CD4-positive, alpha-beta T cell treated with Interferon alpha-2 for 1 hour (primary cell): ENCODE measurements around the gene SPCS2.
"Not testable (repeated sequence)": the region's sequence is repeated elsewhere in the genome, so short reads cannot be mapped to it uniquely, and the experiment has no call there.

Experiments
- DNase-seq, 2 donors: peaks; one replicate each; pipeline ENCODE4 v3.0.0-alpha.2; 2020 to 2022

Gene SPCS2

GRCh38 chr11:74950374-74950969 lies 1.4 kb downstream of the SPCS2 start:
- no peak for DNase-seq

- no peak for DNase-seq
Observed at GRCh38 chr11:74951226-74951625, 2.2 kb downstream of the SPCS2 start.

- DNase-seq: no peak
Observed at GRCh38 chr11:74952752-74953151, 3.7 kb downstream of the SPCS2 start.

- no peak for DNase-seq
Observed at GRCh38 chr11:74953451-74953850, 4.4 kb downstream of the SPCS2 start.

- no peak for DNase-seq
Observed at GRCh38 chr11:74954199-74954598, 5.1 kb downstream of the SPCS2 start.

GRCh38 chr11:74956397-74957015 lies 7.4 kb downstream of the SPCS2 start:
- DNase-seq: no peak

- no peak for DNase-seq
Observed at GRCh38 chr11:74957937-74958629, 9.0 kb downstream of the SPCS2 start.

GRCh38 chr11:74960128-74960527 lies 11.1 kb downstream of the SPCS2 start:
- DNase-seq: not testable (repeated sequence)

GRCh38 chr11:74966651-74967050 lies 17.6 kb downstream of the SPCS2 start:
- DNase-seq: no peak

GRCh38 chr11:74970852-74971395 lies 21.9 kb downstream of the SPCS2 start:
- DNase-seq: no peak

GRCh38 chr11:74971424-74971823 lies 22.4 kb downstream of the SPCS2 start:
- no peak for DNase-seq

GRCh38 chr11:74978041-74978440 lies 29.0 kb downstream of the SPCS2 start:
- DNase-seq: no peak

- no peak for DNase-seq
Observed at GRCh38 chr11:74980634-74981033, 31.6 kb downstream of the SPCS2 start.

GRCh38 chr11:74981888-74982287 lies 32.8 kb downstream of the SPCS2 start:
- no peak for DNase-seq

- DNase-seq: no peak
Observed at GRCh38 chr11:74984070-74984469, 35.0 kb downstream of the SPCS2 start.

- DNase-seq: no peak
Observed at GRCh38 chr11:74984730-74985129, 35.7 kb downstream of the SPCS2 start.

- peak; percentile 81 to 87 for DNase-seq
Observed at GRCh38 chr11:74988541-74989259, 39.6 kb downstream of the SPCS2 start, which contains the start of gene NEU3. Gene NEU3 (plus strand): TSS chr11:74988933. CDS start chr11:74989061, 128 bp downstream.

- DNase-seq: peak in 1 of 2 donors; percentile 25
Observed at GRCh38 chr11:74989260-74989638, 40.2 kb downstream of the SPCS2 start.

- DNase-seq: peak in 1 of 2 donors; percentile 9
Observed at GRCh38 chr11:74990150-74990549, 41.1 kb downstream of the SPCS2 start.

- DNase-seq: no peak
Observed at GRCh38 chr11:74990941-74991340, 41.9 kb downstream of the SPCS2 start.

- no peak for DNase-seq
Observed at GRCh38 chr11:74992852-74993251, 43.8 kb downstream of the SPCS2 start.

- no peak for DNase-seq
Observed at GRCh38 chr11:75000975-75001354, 51.9 kb downstream of the SPCS2 start.

GRCh38 chr11:75001686-75002085 lies 52.6 kb downstream of the SPCS2 start:
- DNase-seq: no peak
